ENCODE data around the gene HDAC4. TPM values are rescaled to one million over a fixed set of nuclear protein-coding genes. Genes with fewer than 3 reads are reported as not detected.

Gene HDAC4
- total and polyA plus RNA-seq, 3 donors from 2014 or later, result 29.0 to 67.5 (median 58.7) TPM

DNA sequence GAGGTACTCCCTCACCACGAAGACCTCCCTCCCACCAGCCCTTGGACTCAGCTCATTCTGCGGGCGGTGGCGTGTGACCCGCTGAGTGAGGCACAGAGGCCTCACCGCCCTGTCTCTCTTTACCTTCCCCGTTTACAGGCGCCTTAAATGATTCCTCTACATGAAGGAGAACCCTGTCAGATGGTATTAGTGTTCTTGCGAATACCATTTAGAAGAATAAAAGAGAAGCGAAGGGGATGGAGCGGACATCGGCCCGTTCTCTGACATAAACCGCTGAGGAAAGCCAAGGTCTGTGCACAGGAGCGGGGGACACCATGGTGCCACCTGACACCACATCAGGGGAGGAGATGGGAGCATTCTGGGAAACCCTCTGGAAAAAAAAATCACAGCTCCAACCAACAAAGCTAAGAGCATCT is 179.8 kb downstream of the HDAC4 start:
- DNase-seq, result no peak
- peaks cover 55% of the 10 kb centered on the region for H3K4me1 ChIP-seq
- H3K36me3 ChIP-seq (ENCODE audit: low read depth, missing control alignments), result no peaks in the 10 kb centered on the region
- no peaks in the 10 kb centered on the region for H3K9me3 ChIP-seq
- no peak for TF ChIP-seq POLR2A (IDR thresholded peaks at IDR 0.05)
- TF ChIP-seq, protein P1, sequence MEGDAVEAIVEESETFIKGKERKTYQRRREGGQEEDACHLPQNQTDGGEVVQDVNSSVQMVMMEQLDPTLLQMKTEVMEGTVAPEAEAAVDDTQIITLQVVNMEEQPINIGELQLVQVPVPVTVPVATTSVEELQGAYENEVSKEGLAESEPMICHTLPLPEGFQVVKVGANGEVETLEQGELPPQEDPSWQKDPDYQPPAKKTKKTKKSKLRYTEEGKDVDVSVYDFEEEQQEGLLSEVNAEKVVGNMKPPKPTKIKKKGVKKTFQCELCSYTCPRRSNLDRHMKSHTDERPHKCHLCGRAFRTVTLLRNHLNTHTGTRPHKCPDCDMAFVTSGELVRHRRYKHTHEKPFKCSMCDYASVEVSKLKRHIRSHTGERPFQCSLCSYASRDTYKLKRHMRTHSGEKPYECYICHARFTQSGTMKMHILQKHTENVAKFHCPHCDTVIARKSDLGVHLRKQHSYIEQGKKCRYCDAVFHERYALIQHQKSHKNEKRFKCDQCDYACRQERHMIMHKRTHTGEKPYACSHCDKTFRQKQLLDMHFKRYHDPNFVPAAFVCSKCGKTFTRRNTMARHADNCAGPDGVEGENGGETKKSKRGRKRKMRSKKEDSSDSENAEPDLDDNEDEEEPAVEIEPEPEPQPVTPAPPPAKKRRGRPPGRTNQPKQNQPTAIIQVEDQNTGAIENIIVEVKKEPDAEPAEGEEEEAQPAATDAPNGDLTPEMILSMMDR (IDR thresholded peaks at IDR 0.05), result no peak
- H3K4me3 ChIP-seq, result no peak overlapping the region
- WGBS, 2 donors, result 94 to 95% methylated on average over 15 of the region's 15 CpGs
- peak overlapping the region; percentile 89 to 92 for H3K27ac ChIP-seq
- intact Hi-C loops (cut with DNase I; ENCODE audit: low total_unique reads), result no loop called here
- no peaks in the 10 kb centered on the region for H3K27me3 ChIP-seq

DNA sequence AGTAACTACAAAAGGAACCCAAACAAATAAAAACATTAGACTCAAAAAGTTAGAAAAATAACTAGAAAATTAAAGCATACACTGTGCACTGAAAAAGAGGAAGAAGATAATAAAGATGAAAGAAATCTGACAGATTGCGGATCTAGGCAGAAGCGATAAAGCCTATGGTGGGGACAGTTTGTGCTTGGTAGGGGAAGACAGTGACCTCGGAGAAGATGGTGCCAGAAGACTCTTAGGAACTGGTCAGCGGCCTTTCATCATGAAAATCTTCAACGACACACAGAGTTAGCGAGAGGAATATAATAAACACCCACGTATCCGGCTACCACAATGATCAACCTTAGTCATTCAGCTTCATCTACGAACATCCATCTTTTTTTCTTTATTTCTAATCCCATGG is 180.5 kb downstream of the HDAC4 start:
- intact Hi-C loops (cut with DNase I; ENCODE audit: low total_unique reads), result no loop called here
- 89 to 92% methylated on average over 9 of the region's 9 CpGs for WGBS, 2 donors
- Histone ChIP-seq H3K4me1 (peaks cover 48% of the 10 kb centered on the region), H3K36me3 (ENCODE audit: low read depth, missing control alignments) (no peaks in the 10 kb centered on the region), H3K27me3 (no peaks in the 10 kb centered on the region), H3K9me3 (no peaks in the 10 kb centered on the region), H3K4me3 (no peak overlapping the region), H3K27ac (peak overlapping the region; percentile 89 to 92)
- TF ChIP-seq, protein P1 (IDR thresholded peaks at IDR 0.05), result no peak
- no peak for TF ChIP-seq POLR2A (IDR thresholded peaks at IDR 0.05)
- no peak for DNase-seq

DNA sequence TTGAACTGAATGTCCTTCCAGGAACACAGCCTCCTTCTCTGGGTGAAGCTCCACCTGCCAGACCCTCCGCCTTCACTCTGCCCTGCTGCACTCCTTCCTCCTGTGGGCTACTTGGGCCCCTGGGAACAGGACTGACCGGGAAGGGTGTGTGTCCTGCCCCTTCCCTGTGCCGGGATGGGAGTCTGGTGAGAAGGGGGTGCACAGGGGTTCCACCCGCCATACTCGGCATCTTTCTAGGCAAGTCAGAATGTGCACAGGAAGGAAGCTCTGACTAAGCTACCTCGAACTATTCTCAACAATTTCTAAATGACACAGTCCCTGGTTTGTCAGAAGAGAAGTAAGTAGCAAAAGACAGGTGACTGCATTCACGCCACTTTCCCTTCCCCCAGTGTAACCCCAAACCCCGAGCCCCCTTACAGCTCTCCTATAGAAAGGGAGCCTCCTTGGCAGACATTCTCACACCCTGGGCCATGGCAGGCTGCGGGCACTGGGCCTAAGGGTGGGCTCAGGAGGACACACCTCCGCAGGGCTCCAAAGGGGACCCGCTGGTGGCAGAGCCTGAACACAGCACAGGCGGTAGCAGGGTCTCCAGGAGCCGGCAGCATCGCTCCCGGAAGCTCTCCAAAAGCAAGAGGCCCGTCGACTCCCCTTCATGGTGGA is 184.1 kb downstream of the HDAC4 start:
- DNase-seq, result no peak
- no peak overlapping the region for H3K27ac ChIP-seq
- intact Hi-C loops (cut with DNase I; ENCODE audit: low total_unique reads), result no loop called here
- no peaks in the 10 kb centered on the region for H3K36me3 ChIP-seq (ENCODE audit: low read depth, missing control alignments)
- WGBS, 2 donors, result 78 to 84% methylated on average over 16 to 17 of the region's 17 CpGs
- no peaks in the 10 kb centered on the region for H3K27me3 ChIP-seq
- no peaks in the 10 kb centered on the region for H3K9me3 ChIP-seq
- H3K4me1 ChIP-seq, result peaks cover 27% of the 10 kb centered on the region
- H3K4me3 ChIP-seq, result no peak overlapping the region
- TF ChIP-seq, protein P1 (IDR thresholded peaks at IDR 0.05), result no peak
- no peak for TF ChIP-seq POLR2A (IDR thresholded peaks at IDR 0.05)

DNA sequence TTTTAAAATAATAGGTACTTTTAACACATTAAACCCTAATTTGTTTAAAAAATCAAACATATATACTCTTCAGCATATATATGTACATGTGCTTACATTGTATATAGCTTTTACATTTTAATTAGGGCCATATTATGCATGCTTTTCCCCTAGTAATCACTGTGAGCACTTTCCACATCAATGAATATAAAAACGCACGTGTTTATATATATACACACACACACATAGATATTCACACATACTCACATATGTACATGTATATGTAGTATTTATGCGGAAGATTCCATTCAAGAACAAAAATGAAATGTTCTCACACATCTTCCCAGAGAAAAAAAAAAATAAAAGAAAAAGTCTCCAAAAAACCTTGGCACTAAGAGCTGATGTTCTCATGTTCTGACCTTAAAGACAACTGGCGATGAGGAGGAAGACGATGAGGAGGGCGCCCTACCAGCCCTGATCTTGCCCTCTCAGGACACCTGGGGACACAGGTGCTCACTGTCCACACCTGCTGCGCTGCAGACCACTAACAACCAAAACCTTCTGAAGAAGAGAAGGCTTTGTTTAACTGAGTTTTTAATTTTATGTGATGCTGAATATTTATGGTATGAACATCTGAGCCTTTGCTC is 184.7 kb downstream of the HDAC4 start:
- H3K9me3 ChIP-seq, result no peaks in the 10 kb centered on the region
- DNase-seq, result no peak
- no peak overlapping the region for H3K4me3 ChIP-seq
- TF ChIP-seq, protein P1 (IDR thresholded peaks at IDR 0.05), result no peak
- TF ChIP-seq POLR2A (IDR thresholded peaks at IDR 0.05), result no peak
- no peaks in the 10 kb centered on the region for H3K27me3 ChIP-seq
- no peak overlapping the region for H3K27ac ChIP-seq
- 56% methylated on average over 7 of the region's 7 CpGs for WGBS, 2 donors
- peaks cover 27% of the 10 kb centered on the region for H3K4me1 ChIP-seq
- intact Hi-C loops (cut with DNase I; ENCODE audit: low total_unique reads), result no loop called here
- H3K36me3 ChIP-seq (ENCODE audit: low read depth, missing control alignments), result no peaks in the 10 kb centered on the region

All from testis (tissue), 3 donors.